ENCODE data around the gene PTGES3L. TPM values are rescaled to one million over a fixed set of nuclear protein-coding genes. Genes with fewer than 3 reads are reported as not detected.

PTGES3L gene
- total and polyA plus RNA-seq, 4 donors: 0.08 to 0.19 (median 0.13) TPM; not detected in 1

DNA sequence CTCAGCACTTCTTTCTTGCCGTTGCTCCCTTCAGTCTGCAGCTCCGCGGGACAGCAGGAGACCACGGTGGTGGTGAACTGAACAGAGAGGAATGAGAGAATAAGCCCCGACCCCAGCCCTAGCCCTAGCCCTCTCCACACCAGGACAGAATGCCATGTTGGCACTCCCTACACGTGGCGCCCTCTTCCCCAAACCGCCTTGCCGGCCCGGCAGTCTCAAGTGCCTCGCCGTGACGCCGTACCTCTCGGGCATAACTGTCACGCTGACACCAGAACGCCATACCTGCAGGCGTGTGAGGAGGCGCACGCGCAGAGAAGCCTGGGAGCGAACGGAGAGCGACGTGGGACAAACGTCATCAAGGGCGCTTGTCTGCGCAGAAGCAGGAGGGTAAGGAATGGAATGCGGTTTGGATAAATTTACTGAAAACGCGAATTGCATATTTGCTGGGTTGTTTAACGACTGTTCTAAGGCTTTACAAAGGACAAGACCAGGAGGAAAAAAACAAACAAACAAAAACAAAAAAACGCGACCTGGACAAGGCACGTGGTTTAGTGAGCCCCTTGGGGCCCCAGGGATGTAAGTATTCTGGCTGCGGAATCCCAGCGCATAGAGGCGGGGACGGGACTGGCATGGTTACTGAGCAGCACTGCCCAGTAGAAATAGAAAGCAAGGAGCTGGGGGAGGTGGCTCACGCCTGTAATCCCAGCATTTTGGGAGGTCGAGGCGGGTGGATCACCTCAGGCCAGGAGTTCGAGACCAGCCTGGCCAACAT lies 15.5 kb downstream of the PTGES3L start, which contains the start of gene AARSD1:
TSS of gene AARSD1 (minus strand) at position 294 of the 772 bp plus-strand sequence. CDS start at position 280, 14 bp downstream.
- H3K27ac ChIP-seq (ENCODE audit: low read depth in 1 of 2, low read length in 2 of 2): peak within 1 kb of the TSS; percentile 36 to 80
- 2% methylated on average over 43 of the region's 43 CpGs for WGBS
- H3K9ac ChIP-seq (ENCODE audit: low read depth in 1 of 2, low read length in 2 of 2): peak within 1 kb of the TSS; percentile 77 to 97
- H3K36me3 ChIP-seq (ENCODE audit: control insufficient read depth in 4 of 4, insufficient read depth in 3 of 4, low read depth in 1 of 4, low read length in 3 of 4): peaks cover 9 to 25% (median 15%) of the 10 kb centered on the region in 4 donors
- peak within 1 kb of the TSS; percentile 68 to 99 (median 71) for H3K4me3 ChIP-seq (ENCODE audit: low read depth in 1 of 3, low read length in 3 of 3)
- H3K9me3 ChIP-seq (ENCODE audit: control insufficient read depth in 4 of 4, low read length in 3 of 4): no peaks in the 10 kb centered on the region
- TF ChIP-seq HNF4A (conservative IDR thresholded peaks at IDR 0.05) (peak in 1 of 2 donors; percentile 21), JUND (IDR thresholded peaks at IDR 0.05) (no peak), NR2F2 (IDR thresholded peaks at IDR 0.05) (peak; percentile 47), FOXA2 (IDR thresholded peaks at IDR 0.05) (no peak), HNF4G (IDR thresholded peaks at IDR 0.05) (no peak), FOXA1 (IDR thresholded peaks at IDR 0.05) (no peak), GABPA (IDR thresholded peaks at IDR 0.05 in 1 of 2, conservative IDR thresholded peaks at IDR 0.05 in 1 of 2) (peak in 1 of 2 donors; percentile 80), RAD21 (IDR thresholded peaks at IDR 0.05) (peak in 1 of 2 donors; percentile 51), EGR1 (IDR thresholded peaks at IDR 0.05; ENCODE audit: low read depth in 2 of 2) (no peak), TAF1 (conservative IDR thresholded peaks at IDR 0.05) (no peak), YY1 (IDR thresholded peaks at IDR 0.05) (peak; percentile 98), SP1 (IDR thresholded peaks at IDR 0.05) (peak; percentile 50), RXRA (IDR thresholded peaks at IDR 0.05) (peak in 1 of 2 donors; percentile 54)
- TF ChIP-seq, protein P1, sequence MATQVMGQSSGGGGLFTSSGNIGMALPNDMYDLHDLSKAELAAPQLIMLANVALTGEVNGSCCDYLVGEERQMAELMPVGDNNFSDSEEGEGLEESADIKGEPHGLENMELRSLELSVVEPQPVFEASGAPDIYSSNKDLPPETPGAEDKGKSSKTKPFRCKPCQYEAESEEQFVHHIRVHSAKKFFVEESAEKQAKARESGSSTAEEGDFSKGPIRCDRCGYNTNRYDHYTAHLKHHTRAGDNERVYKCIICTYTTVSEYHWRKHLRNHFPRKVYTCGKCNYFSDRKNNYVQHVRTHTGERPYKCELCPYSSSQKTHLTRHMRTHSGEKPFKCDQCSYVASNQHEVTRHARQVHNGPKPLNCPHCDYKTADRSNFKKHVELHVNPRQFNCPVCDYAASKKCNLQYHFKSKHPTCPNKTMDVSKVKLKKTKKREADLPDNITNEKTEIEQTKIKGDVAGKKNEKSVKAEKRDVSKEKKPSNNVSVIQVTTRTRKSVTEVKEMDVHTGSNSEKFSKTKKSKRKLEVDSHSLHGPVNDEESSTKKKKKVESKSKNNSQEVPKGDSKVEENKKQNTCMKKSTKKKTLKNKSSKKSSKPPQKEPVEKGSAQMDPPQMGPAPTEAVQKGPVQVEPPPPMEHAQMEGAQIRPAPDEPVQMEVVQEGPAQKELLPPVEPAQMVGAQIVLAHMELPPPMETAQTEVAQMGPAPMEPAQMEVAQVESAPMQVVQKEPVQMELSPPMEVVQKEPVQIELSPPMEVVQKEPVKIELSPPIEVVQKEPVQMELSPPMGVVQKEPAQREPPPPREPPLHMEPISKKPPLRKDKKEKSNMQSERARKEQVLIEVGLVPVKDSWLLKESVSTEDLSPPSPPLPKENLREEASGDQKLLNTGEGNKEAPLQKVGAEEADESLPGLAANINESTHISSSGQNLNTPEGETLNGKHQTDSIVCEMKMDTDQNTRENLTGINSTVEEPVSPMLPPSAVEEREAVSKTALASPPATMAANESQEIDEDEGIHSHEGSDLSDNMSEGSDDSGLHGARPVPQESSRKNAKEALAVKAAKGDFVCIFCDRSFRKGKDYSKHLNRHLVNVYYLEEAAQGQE (IDR thresholded peaks at IDR 0.05): peak; percentile 63
- TF ChIP-seq, protein P2, sequence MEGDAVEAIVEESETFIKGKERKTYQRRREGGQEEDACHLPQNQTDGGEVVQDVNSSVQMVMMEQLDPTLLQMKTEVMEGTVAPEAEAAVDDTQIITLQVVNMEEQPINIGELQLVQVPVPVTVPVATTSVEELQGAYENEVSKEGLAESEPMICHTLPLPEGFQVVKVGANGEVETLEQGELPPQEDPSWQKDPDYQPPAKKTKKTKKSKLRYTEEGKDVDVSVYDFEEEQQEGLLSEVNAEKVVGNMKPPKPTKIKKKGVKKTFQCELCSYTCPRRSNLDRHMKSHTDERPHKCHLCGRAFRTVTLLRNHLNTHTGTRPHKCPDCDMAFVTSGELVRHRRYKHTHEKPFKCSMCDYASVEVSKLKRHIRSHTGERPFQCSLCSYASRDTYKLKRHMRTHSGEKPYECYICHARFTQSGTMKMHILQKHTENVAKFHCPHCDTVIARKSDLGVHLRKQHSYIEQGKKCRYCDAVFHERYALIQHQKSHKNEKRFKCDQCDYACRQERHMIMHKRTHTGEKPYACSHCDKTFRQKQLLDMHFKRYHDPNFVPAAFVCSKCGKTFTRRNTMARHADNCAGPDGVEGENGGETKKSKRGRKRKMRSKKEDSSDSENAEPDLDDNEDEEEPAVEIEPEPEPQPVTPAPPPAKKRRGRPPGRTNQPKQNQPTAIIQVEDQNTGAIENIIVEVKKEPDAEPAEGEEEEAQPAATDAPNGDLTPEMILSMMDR (IDR thresholded peaks at IDR 0.05; ENCODE audit: low read depth, low read length, missing input control): no peak
- TF ChIP-seq, protein P3, sequence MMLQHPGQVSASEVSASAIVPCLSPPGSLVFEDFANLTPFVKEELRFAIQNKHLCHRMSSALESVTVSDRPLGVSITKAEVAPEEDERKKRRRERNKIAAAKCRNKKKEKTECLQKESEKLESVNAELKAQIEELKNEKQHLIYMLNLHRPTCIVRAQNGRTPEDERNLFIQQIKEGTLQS (IDR thresholded peaks at IDR 0.05): no peak
- TF ChIP-seq, protein P4, sequence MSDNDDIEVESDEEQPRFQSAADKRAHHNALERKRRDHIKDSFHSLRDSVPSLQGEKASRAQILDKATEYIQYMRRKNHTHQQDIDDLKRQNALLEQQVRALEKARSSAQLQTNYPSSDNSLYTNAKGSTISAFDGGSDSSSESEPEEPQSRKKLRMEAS (IDR thresholded peaks at IDR 0.05): peak; percentile 90
- TF ChIP-seq, protein P5, sequence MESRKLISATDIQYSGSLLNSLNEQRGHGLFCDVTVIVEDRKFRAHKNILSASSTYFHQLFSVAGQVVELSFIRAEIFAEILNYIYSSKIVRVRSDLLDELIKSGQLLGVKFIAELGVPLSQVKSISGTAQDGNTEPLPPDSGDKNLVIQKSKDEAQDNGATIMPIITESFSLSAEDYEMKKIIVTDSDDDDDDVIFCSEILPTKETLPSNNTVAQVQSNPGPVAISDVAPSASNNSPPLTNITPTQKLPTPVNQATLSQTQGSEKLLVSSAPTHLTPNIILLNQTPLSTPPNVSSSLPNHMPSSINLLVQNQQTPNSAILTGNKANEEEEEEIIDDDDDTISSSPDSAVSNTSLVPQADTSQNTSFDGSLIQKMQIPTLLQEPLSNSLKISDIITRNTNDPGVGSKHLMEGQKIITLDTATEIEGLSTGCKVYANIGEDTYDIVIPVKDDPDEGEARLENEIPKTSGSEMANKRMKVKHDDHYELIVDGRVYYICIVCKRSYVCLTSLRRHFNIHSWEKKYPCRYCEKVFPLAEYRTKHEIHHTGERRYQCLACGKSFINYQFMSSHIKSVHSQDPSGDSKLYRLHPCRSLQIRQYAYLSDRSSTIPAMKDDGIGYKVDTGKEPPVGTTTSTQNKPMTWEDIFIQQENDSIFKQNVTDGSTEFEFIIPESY (IDR thresholded peaks at IDR 0.05): peak; percentile 97
- peaks cover 2 to 13% (median 7%) of the 10 kb centered on the region in 4 donors for H3K4me1 ChIP-seq (ENCODE audit: control insufficient read depth in 4 of 4, insufficient read depth in 4 of 4, low read length in 3 of 4)
- DNase-seq (ENCODE audit: low spot score): peak; percentile 92
- H3K27me3 ChIP-seq (ENCODE audit: control insufficient read depth in 4 of 4, insufficient read depth in 4 of 4, low read length in 3 of 4): no peaks in the 10 kb centered on the region

Data from liver (tissue), 9 donors.